Stimulated activated naive B cell treated with anti-CD40 and anti-IgM and Interleukin-4, amounts not matched to agents 10 μg/mL and 1 μg/mL and 100 μg/mL, for 72 hours (primary cell): ENCODE data around the gene PGLYRP2.

Experiments used
- ATAC-seq, 2 donors: fragments of 150-1000 bp; cut with Tn5 transposase; replicated peaks; 2 replicates each; pipeline ENCODE4 v1.10.0; 2021; ENCODE audit warnings: moderate library complexity in 1 of 2
- DNase-seq: peaks from one replicate; pipeline ENCODE4 v3.0.0; 2021
- H3K27ac Mint-ChIP-seq: one replicate; pipeline ENCODE4 v1.8.0; 2022; ENCODE audit warnings: mild to moderate bottlenecking, mixed read lengths
- H3K27me3 Mint-ChIP-seq, 2 donors: one replicate each; pipeline ENCODE4 v1.8.0; 2022; ENCODE audit warnings: mixed read lengths in 2 of 2
- H3K36me3 Mint-ChIP-seq, 2 donors: one replicate each; pipeline ENCODE4 v1.8.0; 2022; ENCODE audit warnings: mixed read lengths in 2 of 2, mild to moderate bottlenecking in 1 of 2
- H3K4me1 Mint-ChIP-seq, 2 donors: one replicate each; pipeline ENCODE4 v1.8.0; 2022; ENCODE audit warnings: mixed read lengths in 2 of 2, mild to moderate bottlenecking in 1 of 2
- H3K4me3 Mint-ChIP-seq, 2 donors: one replicate each; pipeline ENCODE4 v1.8.0; 2022; ENCODE audit warnings: mild to moderate bottlenecking in 2 of 2, mixed read lengths in 2 of 2, moderate library complexity in 1 of 2
- H3K9me3 Mint-ChIP-seq, 2 donors: one replicate each; pipeline ENCODE4 v1.8.0; 2022; ENCODE audit warnings: mixed read lengths in 2 of 2, mild to moderate bottlenecking in 1 of 2

Gene PGLYRP2

DNA sequence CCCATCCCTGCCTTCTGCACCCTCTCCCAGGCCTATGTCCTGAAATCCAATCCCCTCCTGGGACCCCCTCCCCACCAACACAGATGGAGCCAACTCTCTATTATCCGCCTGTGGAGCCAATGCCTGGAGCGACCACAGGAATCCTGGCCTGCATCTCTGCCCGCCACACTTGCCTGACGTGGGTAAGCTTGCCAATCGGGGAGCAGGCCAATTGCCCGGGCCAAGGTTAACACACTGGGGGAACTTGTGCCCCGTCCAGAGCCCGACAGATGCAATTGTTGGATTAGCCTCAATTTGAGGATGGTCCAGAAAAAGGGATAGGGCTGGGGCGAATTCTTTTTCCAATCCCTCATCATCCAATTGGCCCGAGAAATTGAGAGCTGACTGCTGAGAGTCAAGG is 35.5 kb downstream of the PGLYRP2 start:
- H3K4me3 Mint-ChIP-seq: no peak overlapping the region
- H3K9me3 Mint-ChIP-seq: no peaks in the 10 kb centered on the region
- H3K27ac Mint-ChIP-seq: no peak overlapping the region
- peaks cover 7 to 8% of the 10 kb centered on the region in 2 donors for H3K4me1 Mint-ChIP-seq
- DNase-seq (no peak), ATAC-seq (no peak)
- H3K36me3 Mint-ChIP-seq: peaks cover 0 to 5% of the 10 kb centered on the region in 2 donors
- no peaks in the 10 kb centered on the region for H3K27me3 Mint-ChIP-seq

DNA sequence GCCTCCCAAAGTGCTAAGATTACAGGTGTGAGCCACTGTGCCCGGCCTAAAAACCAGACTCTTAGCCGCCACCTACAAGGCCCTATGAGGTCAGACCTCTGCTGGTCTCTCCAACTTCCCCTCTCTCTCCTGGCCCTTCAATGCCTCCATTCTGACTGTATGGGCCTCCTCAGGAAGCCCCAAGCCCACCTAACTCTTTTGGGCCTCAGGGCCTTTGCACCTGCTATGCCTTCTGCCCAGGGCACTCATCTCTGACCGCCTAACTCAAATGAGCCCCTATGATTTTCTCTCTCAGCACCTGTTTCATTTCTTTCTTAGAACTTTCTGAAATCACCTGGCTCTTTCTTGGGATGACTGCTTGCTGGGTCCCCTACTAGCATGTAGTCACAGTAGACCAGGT is 36.0 kb downstream of the PGLYRP2 start:
- H3K9me3 Mint-ChIP-seq: no peaks in the 10 kb centered on the region
- peaks cover 0 to under 1% of the 10 kb centered on the region in 2 donors for H3K36me3 Mint-ChIP-seq
- H3K27ac Mint-ChIP-seq: no peak overlapping the region
- ATAC-seq (no peak), DNase-seq (no peak)
- H3K4me3 Mint-ChIP-seq: no peak overlapping the region
- H3K4me1 Mint-ChIP-seq: peaks cover 2 to 3% of the 10 kb centered on the region in 2 donors
- no peaks in the 10 kb centered on the region for H3K27me3 Mint-ChIP-seq

DNA sequence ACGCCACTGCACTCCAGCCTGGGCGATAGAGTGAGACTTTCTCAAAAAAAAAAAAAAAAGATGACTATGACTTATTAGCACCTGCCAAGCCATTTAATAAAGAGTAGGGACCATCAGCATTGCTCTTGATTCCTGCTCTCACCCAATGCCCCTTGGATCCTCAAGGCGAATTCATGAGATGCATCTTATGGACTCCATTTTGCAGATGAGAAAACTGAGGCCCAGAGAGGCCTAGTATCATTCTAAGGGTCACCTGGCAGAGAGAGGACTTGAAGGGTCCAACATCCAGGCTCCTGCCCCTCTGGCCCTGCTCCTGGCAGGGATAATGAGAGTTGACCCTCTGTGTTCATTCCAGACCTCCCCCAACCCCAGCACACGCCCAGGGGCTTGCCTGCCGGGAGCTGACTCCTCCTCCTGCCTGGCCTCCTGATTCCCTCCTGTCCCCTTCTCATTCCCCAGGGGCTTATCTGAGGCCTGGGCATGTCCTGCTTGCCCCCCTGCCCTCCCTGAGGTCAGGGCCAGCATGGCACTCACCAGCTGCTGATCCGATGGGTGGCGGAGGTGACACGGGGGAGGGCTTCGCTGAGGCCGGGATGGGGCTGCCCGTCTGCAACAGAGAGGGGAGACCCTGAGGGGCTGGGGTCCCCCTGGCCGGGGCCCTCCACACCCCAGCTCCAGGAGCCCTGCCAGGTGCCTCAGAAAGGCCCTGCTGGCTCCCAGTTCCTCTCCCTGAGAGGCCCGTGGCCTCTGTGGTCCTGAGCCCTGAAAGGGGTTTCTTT is 37.0 kb downstream of the PGLYRP2 start:
- H3K36me3 Mint-ChIP-seq: no peaks in the 10 kb centered on the region

DNA sequence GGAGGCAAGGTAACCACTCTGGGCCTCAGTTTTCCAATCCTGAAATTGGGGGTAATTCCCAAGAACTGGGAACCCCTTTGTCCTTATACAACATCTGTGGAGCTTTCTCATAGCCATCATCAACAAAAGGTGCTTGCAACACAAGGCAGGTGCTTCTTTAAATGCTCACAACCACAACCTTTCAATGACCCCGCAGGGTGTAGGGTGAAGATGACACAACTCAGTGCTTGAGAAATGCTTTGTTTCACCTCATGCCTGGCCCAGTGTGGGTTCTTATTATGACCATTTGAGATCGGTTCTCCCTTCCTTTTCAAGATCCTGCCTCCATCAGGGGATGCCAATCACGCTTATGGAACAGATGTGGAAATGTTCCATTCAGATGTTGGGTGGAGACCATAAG is 38.0 kb downstream of the PGLYRP2 start:
- no peaks in the 10 kb centered on the region for H3K9me3 Mint-ChIP-seq
- ATAC-seq: no peak
- no peak overlapping the region for H3K4me3 Mint-ChIP-seq

More for the DNA sequence above, 37.0 kb downstream of the PGLYRP2 start:
- DNase-seq: no peak
- ATAC-seq: no peak
- Mint-ChIP-seq H3K4me3 (no peak overlapping the region), H3K9me3 (no peaks in the 10 kb centered on the region), H3K4me1 (peaks cover 0 to 3% of the 10 kb centered on the region in 2 donors), H3K27me3 (no peaks in the 10 kb centered on the region), H3K27ac (no peak overlapping the region)

DNA sequence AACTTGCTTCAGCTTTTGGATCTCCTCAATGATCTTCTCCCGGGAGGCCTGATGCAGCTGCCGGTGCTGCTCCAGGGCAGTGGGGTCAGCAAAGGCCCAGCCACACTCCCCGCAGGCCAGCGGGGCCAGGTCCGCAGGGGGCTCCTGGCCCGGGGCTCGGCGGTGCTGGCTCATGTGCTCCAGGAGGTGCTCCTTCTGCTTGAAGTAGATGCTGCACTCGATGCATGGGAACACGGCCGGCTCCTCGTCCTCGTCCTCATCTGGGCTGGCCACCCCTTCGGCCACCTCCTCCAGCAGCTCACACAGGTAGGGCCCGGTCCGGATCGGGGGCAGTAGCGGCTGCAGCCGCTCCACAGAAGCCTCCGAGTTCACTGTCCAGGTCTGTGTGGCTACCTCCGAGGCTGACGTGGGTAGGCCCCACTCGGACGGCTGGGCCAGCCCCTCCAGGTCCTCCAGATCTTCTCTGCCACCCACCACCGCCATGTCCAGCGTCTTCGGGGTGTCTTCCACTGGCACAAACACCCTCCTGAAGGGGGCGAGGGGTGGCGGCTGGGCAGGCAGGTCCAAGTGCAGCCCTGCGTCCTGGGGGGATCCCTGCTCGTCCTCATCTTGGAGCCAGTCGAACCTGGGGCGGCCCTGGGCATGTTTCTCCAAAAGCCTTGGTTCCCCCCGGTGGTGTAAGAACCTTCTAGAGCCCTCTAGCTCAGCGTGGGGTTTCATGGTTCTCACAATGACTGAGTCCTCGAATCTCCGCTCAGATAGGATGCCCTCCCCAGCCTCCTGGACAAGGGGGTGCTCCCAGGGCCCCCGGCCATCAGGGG is 39.3 kb downstream of the PGLYRP2 start:
- no peak for DNase-seq
- Mint-ChIP-seq H3K9me3 (no peaks in the 10 kb centered on the region), H3K4me3 (no peak overlapping the region), H3K27me3 (no peaks in the 10 kb centered on the region), H3K36me3 (no peaks in the 10 kb centered on the region), H3K4me1 (no peaks in the 10 kb centered on the region), H3K27ac (no peak overlapping the region)
- no peak for ATAC-seq

More for the DNA sequence above, 38.0 kb downstream of the PGLYRP2 start:
- Mint-ChIP-seq H3K27ac (no peak overlapping the region), H3K36me3 (no peaks in the 10 kb centered on the region), H3K4me1 (no peaks in the 10 kb centered on the region), H3K27me3 (no peaks in the 10 kb centered on the region)
- no peak for DNase-seq

DNA sequence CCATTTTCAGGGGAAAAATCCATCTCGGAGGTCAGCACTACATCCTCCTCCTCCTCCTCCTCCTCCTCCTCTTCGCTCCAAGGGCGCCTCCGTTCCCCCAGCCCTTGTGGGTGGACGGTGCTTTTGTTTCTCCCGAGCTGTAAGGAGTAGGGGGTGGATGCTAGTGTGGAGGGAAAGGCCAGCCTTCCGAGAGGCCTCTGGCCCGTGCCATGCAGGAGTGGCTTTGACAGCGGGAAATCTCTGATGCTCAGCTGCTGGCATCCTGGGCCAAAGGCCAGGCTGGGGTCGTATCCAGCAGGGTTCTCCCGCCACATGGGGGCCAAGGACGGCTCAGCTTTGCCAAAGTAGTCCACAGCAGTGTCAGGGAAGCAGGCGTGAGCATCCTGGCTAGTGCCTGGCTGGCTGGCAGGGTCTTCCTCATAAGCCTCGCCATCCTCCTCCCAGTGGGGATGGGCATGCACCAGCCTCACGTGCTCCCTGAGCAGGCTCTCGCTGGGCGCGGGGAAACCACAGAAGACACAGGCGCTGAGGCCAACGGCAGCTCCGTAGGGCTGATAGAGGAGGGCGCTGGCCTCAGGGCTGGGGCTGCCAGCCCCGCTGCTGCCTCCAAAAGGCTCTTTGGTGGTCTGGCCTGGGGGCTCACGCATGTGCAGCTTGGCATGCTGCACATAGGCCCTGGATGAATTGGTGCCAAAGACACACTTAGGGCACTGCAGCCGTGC is 40.1 kb downstream of the PGLYRP2 start:
- Mint-ChIP-seq H3K9me3 (no peaks in the 10 kb centered on the region), H3K27me3 (no peaks in the 10 kb centered on the region), H3K36me3 (no peaks in the 10 kb centered on the region), H3K27ac (no peak overlapping the region), H3K4me1 (no peaks in the 10 kb centered on the region), H3K4me3 (no peak overlapping the region)
- ATAC-seq (no peak), DNase-seq (no peak)

DNA sequence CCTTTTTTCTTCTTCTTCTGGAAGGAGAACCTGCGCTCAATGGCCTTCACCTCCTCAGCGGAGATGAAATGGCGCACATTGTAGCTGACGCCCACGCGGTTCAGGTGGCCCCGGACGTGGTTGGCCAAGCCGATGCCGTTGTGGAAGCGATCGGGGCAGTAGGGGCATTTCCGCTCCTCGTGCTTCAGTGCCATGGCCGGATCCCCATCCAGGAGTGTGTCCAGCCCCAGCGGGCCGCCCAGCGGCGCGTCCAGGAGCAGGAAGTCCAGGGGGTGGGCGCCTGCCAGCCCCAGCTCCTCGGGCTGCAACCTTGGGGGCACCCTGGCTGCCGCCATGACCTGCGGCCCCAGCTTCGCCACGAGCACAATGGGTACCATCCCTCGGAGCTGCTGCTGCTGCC is 40.7 kb downstream of the PGLYRP2 start:
- Mint-ChIP-seq H3K4me1 (peaks cover 2% of the 10 kb centered on the region in 2 donors), H3K36me3 (no peaks in the 10 kb centered on the region), H3K4me3 (no peak overlapping the region), H3K27me3 (no peaks in the 10 kb centered on the region), H3K9me3 (no peaks in the 10 kb centered on the region), H3K27ac (no peak overlapping the region)
- ATAC-seq (no peak), DNase-seq (no peak)

DNA sequence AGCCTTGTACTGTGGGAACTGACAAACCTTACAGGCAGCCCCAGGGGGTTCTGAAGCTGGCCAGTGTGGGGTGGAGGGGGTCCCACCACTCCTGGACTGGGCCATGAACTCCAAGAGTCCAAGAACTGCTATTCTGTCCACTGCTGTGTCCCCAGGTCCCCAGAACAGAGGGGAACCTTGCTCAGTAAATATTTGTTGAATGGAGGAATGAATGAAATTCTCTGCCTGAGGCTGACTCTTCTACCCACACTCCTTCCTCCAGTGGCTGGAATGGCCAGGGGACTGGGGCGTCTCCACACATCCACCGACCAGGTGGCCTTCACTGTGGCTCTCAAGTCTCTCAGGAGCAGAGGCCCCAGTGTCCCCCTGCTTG is 41.2 kb downstream of the PGLYRP2 start:
- H3K4me1 Mint-ChIP-seq: peaks cover 5 to 6% of the 10 kb centered on the region in 2 donors
- H3K4me3 Mint-ChIP-seq: no peak overlapping the region
- no peak for DNase-seq
- ATAC-seq: no peak
- no peaks in the 10 kb centered on the region for H3K27me3 Mint-ChIP-seq
- H3K36me3 Mint-ChIP-seq: peaks cover 0 to under 1% of the 10 kb centered on the region in 2 donors
- H3K9me3 Mint-ChIP-seq: no peaks in the 10 kb centered on the region
- H3K27ac Mint-ChIP-seq: peak overlapping the region; percentile 56

DNA sequence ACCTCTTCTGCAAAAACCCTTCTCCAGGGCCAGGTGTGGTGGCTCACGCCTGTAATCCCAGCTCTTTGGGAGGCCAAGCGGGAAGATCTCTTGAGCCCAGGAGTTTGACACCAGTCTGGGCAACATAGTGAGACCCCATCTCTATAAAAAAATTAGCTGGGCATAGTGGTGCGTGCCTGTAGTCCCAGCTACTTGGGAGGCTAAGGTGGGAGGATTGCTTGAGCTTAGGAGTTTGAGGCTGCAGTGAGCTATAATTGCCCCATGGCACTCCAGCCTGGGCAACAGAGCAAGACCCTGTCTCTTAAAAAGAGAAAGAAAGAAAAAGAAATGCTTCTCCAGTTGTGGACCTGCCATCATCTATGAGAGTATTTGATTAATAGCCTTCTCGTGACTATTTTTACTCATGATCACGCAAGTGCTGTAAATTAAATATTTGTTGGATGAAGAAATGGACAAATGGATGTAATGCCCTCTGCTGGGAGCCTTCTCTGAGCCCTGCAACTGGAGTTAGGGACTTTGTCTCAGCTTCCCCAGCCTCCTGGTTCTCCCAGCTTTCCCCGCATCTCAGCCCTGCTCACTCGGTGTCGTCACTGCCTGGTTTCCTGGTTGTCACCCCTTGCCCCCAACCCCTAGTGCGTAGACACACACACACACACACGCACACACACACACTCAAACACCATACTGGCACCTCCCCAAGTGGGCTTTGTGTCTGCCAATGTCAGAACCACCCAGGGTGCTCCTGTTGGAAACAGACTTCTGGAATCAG is 41.8 kb downstream of the PGLYRP2 start:
- Mint-ChIP-seq H3K27ac (peak overlapping the region; percentile 56), H3K9me3 (no peaks in the 10 kb centered on the region), H3K4me1 (peaks cover 5 to 10% of the 10 kb centered on the region in 2 donors), H3K27me3 (no peaks in the 10 kb centered on the region), H3K4me3 (no peak overlapping the region), H3K36me3 (peaks cover 0 to 1% of the 10 kb centered on the region in 2 donors)
- DNase-seq: no peak
- ATAC-seq: no peak

DNA sequence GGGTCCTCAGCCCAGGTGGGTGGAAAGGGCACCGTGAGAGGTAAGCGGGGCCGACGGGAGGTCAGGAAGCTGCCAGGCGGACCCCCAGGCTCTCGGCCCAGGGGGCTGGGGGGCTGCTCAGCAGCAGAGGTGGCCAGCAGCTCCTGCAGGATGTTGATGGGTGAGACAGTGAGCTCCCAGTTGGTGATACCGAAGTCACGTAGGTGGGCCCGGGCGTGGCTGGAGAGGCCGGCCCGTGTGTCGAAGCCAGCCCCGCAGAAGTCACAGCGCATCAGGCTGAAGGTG is 42.5 kb downstream of the PGLYRP2 start:
- ATAC-seq: no peak
- Mint-ChIP-seq H3K4me1 (peaks cover 5 to 13% of the 10 kb centered on the region in 2 donors), H3K36me3 (peaks cover 3 to 4% of the 10 kb centered on the region in 2 donors), H3K4me3 (no peak overlapping the region), H3K9me3 (no peaks in the 10 kb centered on the region), H3K27me3 (no peaks in the 10 kb centered on the region), H3K27ac (no peak overlapping the region)
- DNase-seq: no peak

DNA sequence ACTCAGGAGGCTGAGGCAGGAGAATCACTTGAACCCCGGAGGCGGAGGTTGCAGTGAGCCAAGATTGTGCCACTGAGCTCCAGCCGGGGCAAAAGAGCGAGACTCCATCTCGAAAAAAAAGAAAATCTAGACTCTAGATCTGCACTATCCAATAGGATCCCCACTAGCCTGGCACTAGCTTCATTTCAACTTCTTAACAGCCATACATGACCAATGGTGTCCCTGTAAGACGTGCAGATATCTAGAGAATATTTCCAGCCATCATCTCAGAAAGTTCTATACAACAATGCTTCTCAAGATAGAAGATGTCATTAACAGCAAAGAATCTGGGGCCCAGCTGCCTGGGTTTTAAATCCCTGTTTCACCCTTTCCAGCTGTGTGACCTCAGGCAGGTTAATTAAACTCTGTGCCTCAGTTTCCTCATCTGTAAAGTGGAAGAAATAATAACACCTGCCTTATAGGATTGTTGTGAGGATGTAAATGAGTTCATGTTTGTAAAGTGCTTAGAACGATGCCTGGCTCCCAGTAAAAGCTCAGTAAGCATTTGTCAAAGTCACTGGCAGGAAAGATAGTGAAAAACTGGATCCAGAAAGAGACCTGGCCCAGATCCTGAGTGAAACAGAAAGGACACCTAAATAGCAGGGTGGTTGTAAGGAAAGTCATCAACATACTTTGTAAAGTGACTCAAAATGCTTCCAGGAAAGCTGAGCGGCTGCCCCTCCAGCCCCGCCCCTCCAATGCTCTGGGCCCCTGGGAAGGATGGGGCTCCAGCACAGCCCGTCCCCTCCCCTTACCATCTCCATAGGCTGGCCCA is 43.1 kb downstream of the PGLYRP2 start:
- no peak for DNase-seq
- Mint-ChIP-seq H3K4me1 (peaks cover 10 to 19% of the 10 kb centered on the region in 2 donors), H3K27ac (no peak overlapping the region), H3K9me3 (no peaks in the 10 kb centered on the region), H3K27me3 (no peaks in the 10 kb centered on the region), H3K4me3 (no peak overlapping the region), H3K36me3 (peaks cover 4 to 6% of the 10 kb centered on the region in 2 donors)
- no peak for ATAC-seq

DNA sequence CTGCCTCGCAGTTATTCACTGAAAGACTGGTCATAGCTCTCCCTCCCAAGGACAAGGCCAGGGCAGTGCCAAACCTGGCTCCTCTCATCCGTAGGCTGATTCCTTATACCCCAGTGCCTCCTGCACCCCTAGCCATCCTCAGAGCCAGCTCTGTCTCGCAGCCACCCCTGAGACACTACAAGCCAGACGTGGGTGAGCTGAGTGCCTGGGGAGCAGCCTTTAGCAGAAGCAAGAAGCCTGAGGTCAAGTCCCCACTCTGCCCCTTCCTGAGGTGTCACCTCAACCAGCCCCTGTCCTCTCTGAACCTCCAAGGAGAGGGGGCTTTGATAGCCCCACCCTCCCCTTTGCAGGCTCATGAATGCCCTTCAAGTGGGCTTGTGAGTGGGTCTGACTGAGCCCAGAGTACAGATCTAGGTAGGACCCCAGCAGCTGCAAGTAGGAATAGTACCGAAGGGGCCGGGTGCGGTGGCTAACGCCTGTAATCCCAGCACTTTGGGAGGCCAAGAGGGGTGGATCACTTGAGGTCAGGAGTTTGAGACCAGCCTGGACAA is 45.7 kb downstream of the PGLYRP2 start:
- Mint-ChIP-seq H3K27me3 (no peaks in the 10 kb centered on the region), H3K9me3 (no peaks in the 10 kb centered on the region), H3K4me1 (peaks cover 17 to 33% of the 10 kb centered on the region in 2 donors), H3K36me3 (peaks cover 5 to 11% of the 10 kb centered on the region in 2 donors), H3K4me3 (peak overlapping the region; percentile 92 to 93), H3K27ac (peak overlapping the region; percentile 93)
- DNase-seq: no peak
- ATAC-seq: no peak
